IMR-90 (cell line): ENCODE measurements around the gene MAN2A2. TPM values are rescaled to one million over a fixed set of nuclear protein-coding genes. Genes with fewer than 3 reads are reported as not detected.
"Not testable (repeated sequence)": the region's sequence is repeated elsewhere in the genome, so short reads cannot be mapped to it uniquely, and the experiment has no call there.

Experiments
- ATAC-seq: fragments of 200-7000 bp; cut with Tn5 transposase; 2 replicates; pipeline ENCODE4 v1.9.1; 2020; ENCODE audit warnings: low read depth, mild to moderate bottlenecking, moderate library complexity
- BruUV-seq: library from RNA; stranded (reverse); fragments of 400-500 nt; replicated peaks from 2 replicates; lab custom pipeline; 2021; lab: Mats Ljungman, UMichigan
- CTCF ChIA-PET: fragments of 300-600 bp; formaldehyde crosslinking; extraction: SDS; loops from one replicate; lab custom pipeline; 2021; ENCODE audit warnings: antibody characterized with exemption; lab: Yijun Ruan, JAX
- POLR2A ChIA-PET: fragments of 300-600 bp; sonication (Branson Sonifier 250); formaldehyde crosslinking; loops from one replicate; lab custom pipeline; 2022; ENCODE audit warnings: antibody characterized with exemption; ENCODE audit not compliant: unreplicated experiment; lab: Charles Lee
- DNase-seq: peaks from one replicate; pipeline ENCODE4 v3.0.0; 2013
- H2AFZ ChIP-seq: replicated peaks from 2 replicates; pipeline ENCODE3; 2013; ENCODE audit warnings: low read length, mild to moderate bottlenecking; ENCODE audit not compliant: poor library complexity
- H2AK5ac ChIP-seq: 2 replicates; pipeline ENCODE4 v1.6.1; 2013; ENCODE audit warnings: low read depth, low read length, inconsistent platforms
- H2AK9ac ChIP-seq: replicated peaks from 2 replicates; pipeline ENCODE3; 2013; ENCODE audit warnings: mild to moderate bottlenecking, low read depth, low read length, moderate library complexity; ENCODE audit not compliant: poor library complexity
- H2BK120ac ChIP-seq: 2 replicates; pipeline ENCODE4 v1.6.1; 2013; ENCODE audit warnings: low read depth, low read length, inconsistent platforms
- H2BK15ac ChIP-seq: 3 replicates; pipeline ENCODE4 v1.6.1; 2013; ENCODE audit warnings: low read depth, low read length, inconsistent platforms
- H2BK20ac ChIP-seq: 2 replicates; pipeline ENCODE4 v1.6.1; 2013; ENCODE audit warnings: low read depth, mild to moderate bottlenecking, inconsistent platforms, low read length, moderate library complexity
- H2BK5ac ChIP-seq: 2 replicates; pipeline ENCODE4 v1.6.1; 2013; ENCODE audit warnings: mild to moderate bottlenecking, low read depth, low read length, inconsistent platforms; ENCODE audit not compliant: poor library complexity, severe bottlenecking
- H3K14ac ChIP-seq: replicated peaks from 2 replicates; pipeline ENCODE4 v1.6.1; 2013; ENCODE audit warnings: low read depth, low read length, inconsistent platforms
- H3K18ac ChIP-seq: 2 replicates; pipeline ENCODE4 v1.6.1; 2013; ENCODE audit warnings: low read depth, low read length, control low read depth
- H3K23ac ChIP-seq: 2 replicates; pipeline ENCODE4 v1.6.1; 2013; ENCODE audit warnings: low read depth, low read length, inconsistent platforms
- H3K27ac ChIP-seq: 2 replicates; pipeline ENCODE4 v1.5.1; 2013; ENCODE audit warnings: mild to moderate bottlenecking, control low read depth, low read length; ENCODE audit not compliant: insufficient read depth
- H3K27me3 ChIP-seq: 2 replicates; pipeline ENCODE4 v1.6.1; 2013; ENCODE audit warnings: low read length; ENCODE audit not compliant: control insufficient read depth, insufficient read depth
- H3K36me3 ChIP-seq: 2 replicates; pipeline ENCODE4 v1.6.1; 2013; ENCODE audit warnings: low read length, mixed read lengths; ENCODE audit not compliant: control insufficient read depth, insufficient read depth
- H3K4ac ChIP-seq: 2 replicates; pipeline ENCODE4 v1.6.1; 2013; ENCODE audit warnings: low read depth, low read length, inconsistent platforms
- H3K4me1 ChIP-seq: 2 replicates; pipeline ENCODE4 v1.6.1; 2013; ENCODE audit warnings: low read length, mixed read lengths; ENCODE audit not compliant: control insufficient read depth, insufficient read depth
- H3K4me2 ChIP-seq: 2 replicates; pipeline ENCODE4 v1.6.1; 2013; ENCODE audit warnings: low read depth, mild to moderate bottlenecking, control low read depth, low read length, moderate library complexity
- H3K4me3 ChIP-seq: 2 replicates; pipeline ENCODE4 v1.5.1; 2013; ENCODE audit warnings: low read depth, mild to moderate bottlenecking, control low read depth, low read length, moderate library complexity; ENCODE audit not compliant: insufficient read depth
- H3K56ac ChIP-seq: 2 replicates; pipeline ENCODE4 v1.6.1; 2013; ENCODE audit warnings: low read length, inconsistent platforms; ENCODE audit not compliant: insufficient read depth; ENCODE audit errors: extremely low read depth
- H3K79me1 ChIP-seq, 2 experiments: 2 replicates each; pipeline ENCODE4 v1.6.1; 2013; ENCODE audit warnings: low read length in 2 of 2, inconsistent platforms in 1 of 2, low read depth in 1 of 2
- H3K9ac ChIP-seq: 2 replicates; pipeline ENCODE4 v1.6.1; 2013; ENCODE audit warnings: low read depth, low read length, control low read depth
- H3K9me1 ChIP-seq: 2 replicates; pipeline ENCODE4 v1.6.1; 2013; ENCODE audit warnings: low read length, inconsistent platforms; ENCODE audit not compliant: insufficient read depth
- H3K9me3 ChIP-seq: 2 replicates; pipeline ENCODE4 v1.6.1; 2013; ENCODE audit warnings: low read length; ENCODE audit not compliant: control insufficient read depth, insufficient read depth
- H4K20me1 ChIP-seq: 2 replicates; pipeline ENCODE4 v1.6.1; 2013; ENCODE audit warnings: low read length, inconsistent platforms; ENCODE audit not compliant: insufficient read depth
- H4K5ac ChIP-seq: 2 replicates; pipeline ENCODE4 v1.6.1; 2013; ENCODE audit warnings: mild to moderate bottlenecking, low read depth, low read length, control low read depth
- H4K8ac ChIP-seq, 2 experiments: 2 replicates each; pipeline ENCODE4 v1.6.1; 2013; ENCODE audit warnings: low read depth in 2 of 2, low read length in 2 of 2, control low read depth in 1 of 2, inconsistent platforms in 1 of 2
- H4K91ac ChIP-seq: 2 replicates; pipeline ENCODE4 v1.6.1; 2013; ENCODE audit warnings: low read depth, low read length, inconsistent platforms; ENCODE audit not compliant: insufficient read depth
- WGBS, 2 experiments: methylation state at CpG; one replicate each; pipeline versions ENCODE4 v1.1.5 to v1.1.7; 2013; ENCODE audit warnings: missing lambda C conversion rate in 2 of 2; ENCODE audit not compliant: insufficient read length in 1 of 2; ENCODE audit errors: extremely low coverage in 2 of 2; 5-methylcytosine and 5-hydroxymethylcytosine counted together
- dilution Hi-C: fragments of 300-500 bp; cut with HindIII; formaldehyde crosslinking; loops from one replicate; pipeline ENCODE4 v1.14.3; 2018; ENCODE audit warnings: low sequenced_read_pairs; ENCODE audit not compliant: unreplicated experiment
- in situ Hi-C: fragments of 300-500 bp; cut with MboI; formaldehyde crosslinking; loops from 3 replicates; pipeline ENCODE4 v1.14.3; 2019; ENCODE audit warnings: low sequenced_read_pairs, inconsistent platforms, mixed read lengths
- intact Hi-C: fragments of 100-400 bp; cut with micrococcal nuclease; formaldehyde crosslinking; loops from 2 replicates; pipeline ENCODE4 v1.10.0; 2022
- polyA plus RNA-seq, 3 experiments: library from polyadenylated mRNA; depleted of rRNA; stranded (reverse); fragments of >200 nt; gene quantifications; 2 replicates each; pipeline ENCODE4 v1.2.3, GENCODE V29; 2012; ENCODE audit warnings: low replicate concordance in 1 of 3
- total RNA-seq: library from RNA; depleted of rRNA; stranded (reverse); fragments of >200 nt; gene quantifications from 2 replicates; pipeline ENCODE4 v1.2.3, GENCODE V29; 2012

The MAN2A2 gene
- total and polyA plus RNA-seq, 2 of the 4 experiments (the other 2 are of a cell fraction): 3.4 to 52.5 TPM

- H2AFZ ChIP-seq: not testable (repeated sequence)
- CTCF ChIA-PET: interaction anchor here (1.2 kb wide), 1 partner anchor 22 kb away, joined by 4 read pairs; no protein-coding TSS in a partner anchor
Observed at GRCh38 chr15:90909449-90909848, 6.3 kb downstream of the MAN2A2 start.

More at GRCh38 chr15:90909449-90909848, 6.3 kb downstream of the MAN2A2 start:
- in situ Hi-C loops, H2BK15ac ChIP-seq, H3K56ac ChIP-seq, H3K18ac ChIP-seq, H3K27ac ChIP-seq, H2AK9ac ChIP-seq, H4K20me1 ChIP-seq, H3K4ac ChIP-seq, intact Hi-C loops, ATAC-seq, H3K79me1 ChIP-seq, H2BK20ac ChIP-seq, H3K27me3 ChIP-seq, H3K4me3 ChIP-seq, H3K4me1 ChIP-seq, H2BK120ac ChIP-seq, H3K14ac ChIP-seq, DNase-seq, H2AK5ac ChIP-seq, dilution Hi-C loops, H3K9me1 ChIP-seq, H4K5ac ChIP-seq, H4K8ac ChIP-seq, H3K9ac ChIP-seq, BruUV-seq, H3K23ac ChIP-seq, H4K91ac ChIP-seq, H2BK5ac ChIP-seq, H3K9me3 ChIP-seq, H3K4me2 ChIP-seq: not testable (repeated sequence)
- H3K36me3 ChIP-seq: peaks cover 54% of the 10 kb centered on the region
- 86% methylated on average over 3 of the region's 11 CpGs; no CpG with 5 or more reads in 1 of the 2 experiments for WGBS, 2 experiments
- POLR2A ChIA-PET: interaction anchor here (0.6 kb wide), 1 partner anchor 17 kb away, joined by 24 read pairs; no protein-coding TSS in a partner anchor
